ENCODE results near the gene PKN2. TPM values are rescaled to one million over a fixed set of nuclear protein-coding genes. Genes with fewer than 3 reads are reported as not detected.

Gene PKN2
- total RNA-seq, 1 experiment from 2014 or later, result 32.6 TPM

GRCh38 chr1:88737338-88737927 is 53.4 kb downstream of the PKN2 start:
- Mint-ChIP-seq H3K9me3 (peaks cover 23% of the 10 kb centered on the region), H3K4me1 (peaks cover 27% of the 10 kb centered on the region), H3K4me3 (no peak overlapping the region), H3K27ac (peak overlapping the region; percentile 10; the same call in 1 of the 2 replicates), H3K27me3 (ENCODE audit: low read depth) (no peaks in the 10 kb centered on the region), H3K36me3 (peaks cover 19% of the 10 kb centered on the region)
- TF ChIP-seq ZNF671 (CRISPR knock-in tag; IDR thresholded peaks at IDR 0.05), result no peak
- DNase-seq (ENCODE audit: low spot score) (no peak), ATAC-seq (peak; percentile 58)
- ChIA-PET CTCF (interaction anchor here (0.6 to 2.1 kb wide), 6 partner anchors 52 to 139 kb away, joined by 3 to 12 read pairs (median 4); no protein-coding TSS in a partner anchor), POLR2A (interaction anchor here (0.6 kb wide), 1 partner anchor 108 kb away, joined by 3 read pairs; no protein-coding TSS in a partner anchor)

- no peak overlapping the region for H3K4me3 Mint-ChIP-seq
- ATAC-seq (no peak), DNase-seq (ENCODE audit: low spot score) (no peak)
- H3K27ac Mint-ChIP-seq, result no peak overlapping the region
- CTCF ChIA-PET, result no interaction called here
- H3K36me3 Mint-ChIP-seq, result peaks cover 4% of the 10 kb centered on the region
- POLR2A ChIA-PET, result no interaction called here
- peaks cover 27% of the 10 kb centered on the region for H3K4me1 Mint-ChIP-seq
- TF ChIP-seq ZNF423 (CRISPR knock-in tag; IDR thresholded peaks at IDR 0.05) (no peak), RELA (CRISPR knock-in tag; IDR thresholded peaks at IDR 0.05; ENCODE audit: borderline replicate concordance) (no peak), PRDM15 (CRISPR knock-in tag; IDR thresholded peaks at IDR 0.05) (no peak), CREM (CRISPR knock-in tag; IDR thresholded peaks at IDR 0.05) (no peak), ZNF138 (CRISPR knock-in tag; conservative IDR thresholded peaks at IDR 0.05) (no peak), NR1H2 (CRISPR knock-in tag; IDR thresholded peaks at IDR 0.05) (no peak), ATF6 (CRISPR knock-in tag; IDR thresholded peaks at IDR 0.05) (no peak)
- peaks cover 4% of the 10 kb centered on the region for H3K9me3 Mint-ChIP-seq
- H3K27me3 Mint-ChIP-seq (ENCODE audit: low read depth), result no peaks in the 10 kb centered on the region
Observed at GRCh38 chr1:88740784-88741183, 56.7 kb downstream of the PKN2 start.

- H3K9me3 Mint-ChIP-seq, result no peaks in the 10 kb centered on the region
- ATAC-seq (no peak), DNase-seq (ENCODE audit: low spot score) (no peak)
- no peaks in the 10 kb centered on the region for H3K36me3 Mint-ChIP-seq
- TF ChIP-seq RELA (CRISPR knock-in tag; IDR thresholded peaks at IDR 0.05; ENCODE audit: borderline replicate concordance) (no peak), FOXP4 (CRISPR knock-in tag; IDR thresholded peaks at IDR 0.05) (no peak), HMGA2 (CRISPR knock-in tag; IDR thresholded peaks at IDR 0.05) (no peak), ZMAT4 (CRISPR knock-in tag; IDR thresholded peaks at IDR 0.05) (no peak), ESRRA (CRISPR knock-in tag; IDR thresholded peaks at IDR 0.05; ENCODE audit: borderline replicate concordance) (no peak)
- ChIA-PET CTCF (no interaction called here), POLR2A (no interaction called here)
- H3K27me3 Mint-ChIP-seq (ENCODE audit: low read depth), result no peaks in the 10 kb centered on the region
- no peak overlapping the region for H3K4me3 Mint-ChIP-seq
- H3K27ac Mint-ChIP-seq, result no peak overlapping the region
- H3K4me1 Mint-ChIP-seq, result peaks cover 26% of the 10 kb centered on the region
Observed at GRCh38 chr1:88741413-88741812, 57.3 kb downstream of the PKN2 start.

Measured in WTC11 (cell line).